NCI-H748 treated with DMSO at 0.1 percent for 48 hours (cell line): ENCODE data around the gene TBC1D19.
"Not testable (repeated sequence)": the region's sequence is repeated elsewhere in the genome, so short reads cannot be mapped to it uniquely, and the experiment has no call there.

Experiments
- DNase-seq: peaks from one replicate; lab custom pipeline; 2025; lab: John Stamatoyannopoulos, UW

TBC1D19 gene

DNA sequence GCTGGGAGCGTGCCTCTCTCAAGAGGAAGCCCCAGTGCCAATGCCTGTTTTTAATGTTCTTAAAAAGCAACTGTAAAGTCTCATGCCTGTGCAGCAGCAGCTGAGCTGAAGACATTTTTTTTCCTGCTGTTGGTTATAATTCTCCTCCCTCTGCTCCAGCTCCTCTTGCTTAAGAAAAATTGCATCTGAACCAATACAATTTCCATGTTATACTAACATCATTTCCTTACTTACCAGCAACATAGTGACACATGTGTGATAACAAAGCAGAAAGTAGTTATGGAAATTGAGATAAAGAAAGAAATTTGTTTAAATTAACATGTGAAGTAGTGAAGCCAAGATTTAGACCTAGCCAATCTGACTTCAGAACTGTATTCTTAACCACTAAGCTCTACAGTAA is 101.4 kb downstream of the TBC1D19 start:
- DNase-seq = no peak

GRCh38 chr4:26687728-26688127 is 103.8 kb downstream of the TBC1D19 start:
- no peak for DNase-seq

- no peak for DNase-seq
These were observed 106.6 kb downstream of the TBC1D19 start for GRCh38 chr4:26690506-26690905.

- no peak for DNase-seq
These were observed 108.3 kb downstream of the TBC1D19 start for GRCh38 chr4:26692014-26692726.

- not testable (repeated sequence) for DNase-seq
These were observed 110.2 kb downstream of the TBC1D19 start for GRCh38 chr4:26694131-26694530.

- DNase-seq = no peak
These were observed 116.2 kb downstream of the TBC1D19 start for GRCh38 chr4:26700110-26700509.

- no peak for DNase-seq
These were observed 117.2 kb downstream of the TBC1D19 start for GRCh38 chr4:26701095-26701494.

GRCh38 chr4:26701786-26702227 is 117.9 kb downstream of the TBC1D19 start:
- no peak for DNase-seq

- no peak for DNase-seq
These were observed 123.5 kb downstream of the TBC1D19 start for GRCh38 chr4:26707342-26707741.

DNA sequence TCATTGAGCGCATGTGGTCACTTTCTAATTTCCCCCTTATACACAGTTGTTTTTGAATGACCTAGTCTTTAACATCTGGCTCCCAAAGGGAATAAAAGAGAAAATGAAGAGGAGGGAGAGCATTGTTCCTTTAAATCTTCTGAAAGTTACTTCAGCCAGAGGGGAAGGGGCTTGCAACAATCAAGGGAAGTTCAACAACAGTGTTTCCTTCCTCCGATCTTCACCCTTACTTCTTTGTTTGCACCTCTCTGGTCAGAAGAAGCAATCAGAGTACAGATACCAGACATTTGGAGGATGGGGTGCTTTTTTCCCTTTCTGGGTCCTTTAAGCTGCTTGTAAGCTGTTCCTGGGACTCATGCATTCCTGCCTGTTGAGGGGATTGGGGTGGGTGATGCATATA is 125.4 kb downstream of the TBC1D19 start:
- DNase-seq = no peak

- DNase-seq = no peak
These were observed 129.8 kb downstream of the TBC1D19 start for GRCh38 chr4:26713563-26714151.

- no peak for DNase-seq
These were observed 131.9 kb downstream of the TBC1D19 start for GRCh38 chr4:26715636-26716242.

GRCh38 chr4:26717332-26717731 is 133.4 kb downstream of the TBC1D19 start:
- DNase-seq = no peak

- peak; percentile 9 for DNase-seq
These were observed 136.2 kb downstream of the TBC1D19 start for GRCh38 chr4:26719954-26720552.

GRCh38 chr4:26721685-26722084 is 137.8 kb downstream of the TBC1D19 start:
- DNase-seq = no peak

DNA sequence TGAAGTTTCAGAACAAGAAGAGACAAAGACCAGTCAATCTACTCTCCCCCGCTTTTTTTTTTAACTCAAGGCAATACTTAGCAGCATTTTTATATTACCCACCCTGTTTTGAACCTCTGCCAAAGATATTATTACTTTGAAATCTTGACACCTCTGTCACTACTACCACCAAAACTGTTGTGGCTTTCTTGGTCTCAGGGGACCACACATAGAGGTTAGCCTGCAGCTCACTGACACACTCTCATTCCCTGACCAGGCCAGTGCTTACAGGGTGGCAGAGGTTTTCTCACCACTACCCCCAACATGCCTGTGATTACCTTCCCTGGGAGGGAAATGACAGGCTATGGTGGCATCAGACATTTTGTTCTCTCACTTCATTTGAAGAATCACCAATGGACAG is 139.3 kb downstream of the TBC1D19 start:
- no peak for DNase-seq

DNA sequence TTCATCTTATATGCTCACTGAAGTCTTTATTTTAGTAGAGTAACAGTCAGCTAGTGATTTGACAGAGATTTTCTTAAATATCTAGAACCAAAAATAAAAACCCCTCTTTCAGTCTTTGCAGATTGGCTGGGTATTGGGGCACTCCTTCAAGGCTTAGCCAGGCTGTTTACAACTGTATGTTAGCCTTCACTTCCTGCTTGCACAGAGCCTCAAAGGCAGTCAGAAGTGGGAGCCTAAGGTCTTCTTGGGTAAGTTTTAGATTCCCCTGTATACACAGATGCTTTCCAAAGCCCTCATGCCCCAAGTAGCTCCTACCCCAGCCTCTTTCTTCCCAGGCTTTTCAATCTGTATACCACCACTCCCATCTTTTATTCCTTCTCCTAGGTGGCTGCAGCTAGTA is 140.7 kb downstream of the TBC1D19 start:
- no peak for DNase-seq

DNA sequence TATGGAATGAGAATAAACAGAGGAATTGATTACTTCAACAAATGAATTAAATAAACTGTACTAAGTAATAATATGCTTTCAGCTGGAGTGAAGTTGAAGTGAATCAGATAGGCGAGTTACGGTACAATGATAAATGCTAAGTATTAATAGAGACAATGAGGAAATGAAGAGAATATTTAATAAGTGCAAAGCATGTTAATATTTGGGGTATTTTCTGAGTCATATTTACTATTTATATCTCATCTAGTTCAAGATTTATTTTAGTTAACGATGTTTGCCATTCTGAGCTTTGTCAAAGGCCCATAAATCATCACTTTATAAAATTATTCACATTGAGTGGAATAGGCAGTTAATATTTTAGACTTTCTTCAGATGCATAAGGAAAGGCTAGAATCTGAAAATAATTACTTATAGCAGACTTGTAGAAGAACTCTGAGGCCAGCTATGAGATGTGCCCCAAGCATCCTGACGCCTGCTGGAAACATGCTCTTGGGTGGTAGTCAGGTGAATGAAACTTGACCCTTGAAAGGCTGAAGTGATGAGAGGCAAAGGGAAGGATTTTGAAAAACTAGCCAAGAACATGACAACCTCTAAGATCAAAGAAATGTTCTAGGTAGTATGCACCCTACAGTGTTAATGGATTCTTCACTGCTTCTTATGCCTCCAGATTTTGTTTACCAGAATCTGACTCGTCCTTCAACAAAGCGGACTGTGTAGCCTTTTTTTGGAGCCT is 142.9 kb downstream of the TBC1D19 start:
- DNase-seq = no peak

DNA sequence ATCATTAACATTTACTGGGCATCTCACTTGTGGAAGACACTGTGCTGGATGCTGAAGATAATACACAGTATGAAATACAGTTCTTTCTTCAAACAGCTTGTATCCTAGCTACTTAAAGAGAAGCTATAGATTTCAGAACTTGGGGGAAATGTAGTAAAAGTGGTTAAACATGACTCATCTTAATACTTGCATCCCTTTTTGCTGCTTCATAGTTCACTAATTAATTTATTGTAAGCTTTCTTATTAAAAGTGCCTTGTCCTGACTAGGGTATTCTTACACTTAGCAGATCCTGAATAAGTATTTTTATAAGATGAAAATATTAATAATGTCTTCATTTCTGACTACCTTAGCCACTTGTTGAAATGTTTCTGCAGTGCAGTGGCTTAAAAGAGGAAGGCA is 144.0 kb downstream of the TBC1D19 start:
- no peak for DNase-seq

GRCh38 chr4:26729027-26729426 is 145.1 kb downstream of the TBC1D19 start:
- no peak for DNase-seq

DNA sequence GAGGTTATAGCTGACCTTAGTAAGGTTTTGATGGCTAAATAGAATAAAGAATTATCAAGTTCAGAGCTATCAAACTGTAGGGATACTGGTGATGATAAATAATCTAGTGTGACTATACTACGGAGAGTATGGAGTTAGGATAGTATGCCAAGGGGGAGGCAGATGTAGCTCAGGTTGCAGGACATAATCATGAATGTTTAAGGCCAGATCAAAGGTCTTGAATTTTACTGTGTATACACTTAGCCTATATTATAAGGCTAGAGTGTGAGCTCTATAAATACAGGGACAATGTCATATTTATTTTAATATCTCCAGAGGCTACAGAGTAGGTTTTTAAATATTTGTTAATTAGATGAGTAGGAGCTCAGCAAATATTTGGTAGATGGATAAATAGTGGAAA is 145.7 kb downstream of the TBC1D19 start:
- DNase-seq = no peak

- DNase-seq = no peak
These were observed 147.6 kb downstream of the TBC1D19 start for GRCh38 chr4:26731351-26732035.
